Stimulated activated effector memory CD8-positive, alpha-beta T cell treated with anti-CD3 and anti-CD28 coated beads, Interleukin-12 subunit alpha, Interleukin-12 subunit beta, amount 100 ng/mL, for 72 hours (primary cell): Measurements from ENCODE around the gene APOBEC3C.
A peak's percentile ranks its signal among the peaks of the same experiment; 100 is the strongest.
"Not testable (repeated sequence)": the region's sequence is repeated elsewhere in the genome, so short reads cannot be mapped to it uniquely, and the experiment has no call there.

Experiments
- ATAC-seq: fragments of 150-1000 bp; cut with Tn5 transposase; 2 replicates; pipeline ENCODE4 v1.10.0; 2021
- DNase-seq, 2 donors: peaks; one replicate each; pipeline ENCODE4 v3.0.0; 2021 to 2022; ENCODE audit warnings: low spot score in 2 of 2
- H3K27ac Mint-ChIP-seq: one replicate; pipeline ENCODE4 v1.8.0; 2022; ENCODE audit warnings: mild to moderate bottlenecking, mixed read lengths
- H3K36me3 Mint-ChIP-seq: one replicate; pipeline ENCODE4 v1.8.0; 2022; ENCODE audit warnings: mild to moderate bottlenecking, mixed read lengths
- H3K4me1 Mint-ChIP-seq: one replicate; pipeline ENCODE4 v1.8.0; 2022; ENCODE audit warnings: mixed read lengths
- H3K4me3 Mint-ChIP-seq: one replicate; pipeline ENCODE4 v1.8.0; 2022; ENCODE audit warnings: mild to moderate bottlenecking, mixed read lengths
- H3K9me3 Mint-ChIP-seq: one replicate; pipeline ENCODE4 v1.8.0; 2022; ENCODE audit warnings: mixed read lengths

The APOBEC3C gene

DNA sequence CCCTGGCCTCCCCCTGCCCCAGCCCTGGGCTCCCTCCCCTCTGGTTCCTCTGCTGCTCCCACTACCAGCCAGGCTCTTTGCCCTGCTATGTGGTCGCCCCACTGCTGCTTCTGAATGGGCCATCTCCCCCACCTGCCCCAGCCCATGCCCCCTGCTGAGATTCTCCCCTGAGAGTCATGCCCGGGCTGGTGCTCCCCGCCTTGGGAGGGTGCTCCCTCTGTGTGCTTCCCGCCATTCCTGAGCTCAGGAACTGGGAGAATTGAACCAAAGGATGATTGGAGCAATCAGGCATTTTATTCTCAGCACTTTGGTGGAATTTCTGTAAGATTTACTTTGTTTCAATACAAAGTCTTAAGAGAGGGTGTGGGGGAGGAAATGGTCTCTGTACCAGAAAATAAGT is 13.7 kb downstream of the APOBEC3C start:
- H3K9me3 Mint-ChIP-seq, result no peaks in the 10 kb centered on the region
- ATAC-seq (no peak), DNase-seq (no peak)
- peaks cover 91% of the 10 kb centered on the region for H3K36me3 Mint-ChIP-seq
- peaks cover 46% of the 10 kb centered on the region for H3K4me1 Mint-ChIP-seq
- H3K27ac Mint-ChIP-seq, result peak overlapping the region; percentile 68
- H3K4me3 Mint-ChIP-seq, result no peak overlapping the region

DNA sequence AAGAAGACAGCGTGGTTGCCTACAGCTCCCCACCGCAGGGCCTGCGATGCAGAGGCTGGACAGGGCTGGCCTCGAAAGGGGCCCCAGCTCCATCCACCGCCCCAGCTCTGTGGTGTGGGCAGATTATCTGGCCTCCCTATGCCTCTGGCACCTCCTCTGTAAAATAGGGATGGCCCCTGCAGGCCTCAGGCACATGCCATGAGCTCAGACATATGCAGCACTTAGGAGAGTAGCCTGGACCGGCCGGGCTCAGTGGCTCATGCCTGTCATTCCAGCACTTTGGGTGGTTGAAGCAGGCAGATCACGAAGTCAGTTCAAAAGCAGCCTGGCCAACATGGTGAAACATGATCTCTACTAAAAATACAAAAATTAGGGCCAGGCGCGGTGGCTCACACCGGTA is 14.2 kb downstream of the APOBEC3C start:
- peak overlapping the region; percentile 68 for H3K27ac Mint-ChIP-seq
- no peak for ATAC-seq

DNA sequence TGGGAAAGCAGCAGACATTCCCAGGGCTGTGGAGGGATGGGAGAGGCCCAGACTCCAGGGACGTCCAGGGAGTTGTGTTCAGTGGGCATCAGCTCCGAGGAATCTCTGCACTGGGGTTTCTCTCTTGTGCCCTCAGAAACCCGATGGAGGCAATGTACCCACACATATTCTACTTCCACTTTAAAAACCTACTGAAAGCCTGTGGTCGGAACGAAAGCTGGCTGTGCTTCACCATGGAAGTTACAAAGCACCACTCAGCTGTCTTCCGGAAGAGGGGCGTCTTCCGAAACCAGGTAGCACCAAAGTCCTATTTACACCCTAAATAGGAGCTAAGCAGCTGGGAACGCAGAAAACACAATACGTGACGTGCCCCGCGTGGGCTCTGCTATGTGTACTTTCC is 15.2 kb downstream of the APOBEC3C start:
- Mint-ChIP-seq H3K36me3 (peaks cover 91% of the 10 kb centered on the region), H3K4me1 (peaks cover 37% of the 10 kb centered on the region), H3K4me3 (no peak overlapping the region), H3K9me3 (no peaks in the 10 kb centered on the region), H3K27ac (no peak overlapping the region)
- ATAC-seq (no peak), DNase-seq (no peak)

More for the DNA sequence above, 14.2 kb downstream of the APOBEC3C start:
- Mint-ChIP-seq H3K9me3 (no peaks in the 10 kb centered on the region), H3K4me1 (peaks cover 46% of the 10 kb centered on the region), H3K4me3 (no peak overlapping the region), H3K36me3 (peaks cover 91% of the 10 kb centered on the region)
- no peak for DNase-seq

DNA sequence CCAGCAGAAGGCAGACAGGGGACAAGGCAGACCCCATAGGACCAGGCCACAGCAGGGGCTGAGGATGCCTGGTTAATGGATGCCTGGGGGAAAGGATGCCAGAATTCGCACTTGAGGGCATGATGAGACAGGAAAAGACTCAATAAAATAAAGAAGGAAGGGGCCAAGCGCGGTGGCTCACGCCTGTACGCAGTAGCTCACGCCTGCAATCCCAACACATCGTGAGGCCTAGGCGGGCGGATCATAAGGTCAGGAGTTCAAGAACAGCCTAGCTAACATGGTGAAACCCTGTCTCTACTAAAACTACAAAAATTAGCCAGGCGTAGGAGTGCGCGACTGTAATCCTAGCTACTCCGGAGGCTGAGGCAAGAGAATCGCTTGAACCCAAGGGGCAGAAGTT is 16.6 kb downstream of the APOBEC3C start:
- ATAC-seq (no peak), DNase-seq (no peak)
- H3K36me3 Mint-ChIP-seq, result peaks cover 81% of the 10 kb centered on the region
- peaks cover 22% of the 10 kb centered on the region for H3K4me1 Mint-ChIP-seq
- H3K9me3 Mint-ChIP-seq, result no peaks in the 10 kb centered on the region
- H3K27ac Mint-ChIP-seq, result peak overlapping the region; percentile 48
- H3K4me3 Mint-ChIP-seq, result no peak overlapping the region

DNA sequence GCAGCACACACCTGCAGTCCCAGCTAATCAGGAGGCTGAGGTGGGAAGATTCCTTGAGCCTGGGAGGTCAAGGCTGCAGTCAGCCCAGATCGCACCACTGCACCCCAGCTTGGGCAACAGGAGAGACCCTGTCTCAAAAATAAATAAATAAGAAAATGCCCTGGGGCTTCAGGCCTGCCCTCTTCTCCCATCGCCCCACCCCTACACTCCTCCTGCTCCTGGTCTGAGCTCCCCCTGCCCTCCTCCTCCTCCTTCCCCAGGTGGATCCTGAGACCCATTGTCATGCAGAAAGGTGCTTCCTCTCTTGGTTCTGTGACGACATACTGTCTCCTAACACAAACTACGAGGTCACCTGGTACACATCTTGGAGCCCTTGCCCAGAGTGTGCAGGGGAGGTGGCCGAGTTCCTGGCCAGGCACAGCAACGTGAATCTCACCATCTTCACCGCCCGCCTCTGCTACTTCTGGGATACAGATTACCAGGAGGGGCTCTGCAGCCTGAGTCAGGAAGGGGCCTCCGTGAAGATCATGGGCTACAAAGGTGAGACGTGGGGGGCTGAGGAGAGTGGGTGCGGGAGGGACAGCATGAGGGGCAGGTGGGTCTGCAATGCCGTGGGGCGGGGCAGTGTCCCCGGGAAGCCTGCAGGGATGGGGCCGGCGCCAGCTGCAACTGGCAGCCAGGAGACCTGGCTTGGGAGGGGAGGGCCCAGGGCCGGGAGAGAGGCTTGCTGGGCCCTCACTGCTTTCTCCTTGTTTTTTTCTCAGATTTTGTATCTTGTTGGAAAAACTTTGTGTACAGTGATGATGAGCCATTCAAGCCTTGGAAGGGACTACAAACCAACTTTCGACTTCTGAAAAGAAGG is 17.6 kb downstream of the APOBEC3C start:
- Mint-ChIP-seq H3K4me1 (peaks cover 13% of the 10 kb centered on the region), H3K27ac (peak overlapping the region; percentile 48), H3K36me3 (peaks cover 72% of the 10 kb centered on the region)
- H3K9me3 Mint-ChIP-seq, ATAC-seq, H3K4me3 Mint-ChIP-seq, DNase-seq: not testable (repeated sequence)

DNA sequence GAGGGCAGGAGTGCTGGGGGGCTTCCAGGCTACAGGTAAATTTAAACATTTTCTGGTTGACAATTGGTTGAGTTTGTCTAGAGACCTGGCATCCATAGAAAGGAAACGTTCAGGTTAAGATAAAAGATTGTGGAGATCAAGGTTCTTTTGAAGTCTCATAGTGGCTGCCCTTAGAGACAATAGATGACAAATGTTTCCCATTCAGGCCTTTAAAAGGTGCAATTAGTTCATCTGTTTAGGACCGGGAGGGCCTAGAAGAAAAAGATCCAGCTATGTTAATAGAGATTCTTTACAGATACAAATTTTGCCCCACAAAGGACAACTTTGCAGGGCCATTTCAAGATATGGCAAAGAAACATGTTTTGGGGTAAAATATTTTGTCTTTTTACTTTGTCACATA is 23.0 kb downstream of the APOBEC3C start:
- not testable (repeated sequence) for ATAC-seq, H3K9me3 Mint-ChIP-seq, H3K4me3 Mint-ChIP-seq, DNase-seq
- peak overlapping the region; percentile 54 for H3K27ac Mint-ChIP-seq
- H3K4me1 Mint-ChIP-seq, result peaks cover 30% of the 10 kb centered on the region
- peaks cover 50% of the 10 kb centered on the region for H3K36me3 Mint-ChIP-seq

DNA sequence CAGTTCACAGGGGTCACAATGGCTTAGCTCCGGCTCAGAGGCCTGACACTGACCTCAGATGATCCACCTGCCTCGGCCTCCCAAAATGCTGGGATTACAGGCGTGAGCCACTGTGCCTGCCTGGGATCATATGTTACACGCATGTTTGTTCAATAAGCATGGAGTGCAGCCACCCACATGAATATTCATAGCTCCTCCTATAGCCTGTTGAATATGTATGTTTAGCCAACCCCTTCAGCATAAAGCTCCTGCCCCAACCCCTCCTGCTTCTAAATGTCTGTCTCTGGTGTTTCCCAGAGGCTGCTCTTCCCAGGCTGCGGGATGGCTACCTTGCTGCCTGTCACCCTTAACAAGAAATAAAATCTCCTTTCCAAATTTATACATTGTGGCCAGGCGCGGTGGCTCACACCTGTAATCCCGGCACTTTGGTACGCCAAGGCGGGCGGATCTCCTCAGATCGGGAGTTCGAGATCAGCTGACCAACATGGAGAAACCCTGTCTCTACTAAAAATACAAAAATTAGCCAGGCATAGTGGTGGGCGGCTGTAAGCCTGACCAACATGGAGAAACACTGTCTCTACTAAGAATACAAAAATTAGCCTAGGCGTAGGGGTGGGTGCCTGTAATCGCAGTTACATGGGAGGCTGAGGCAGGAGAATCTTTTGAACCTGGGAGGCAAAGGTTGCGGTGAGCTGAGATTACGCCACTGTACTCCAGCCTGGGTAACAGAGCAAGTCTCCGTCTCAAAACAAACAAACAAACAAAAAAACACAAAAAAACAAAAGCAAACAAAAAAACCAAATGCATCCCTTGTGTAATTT is 25.5 kb downstream of the APOBEC3C start:
- H3K4me3 Mint-ChIP-seq, result peak overlapping the region; percentile 85
- no peak for DNase-seq
- peaks cover 50% of the 10 kb centered on the region for H3K36me3 Mint-ChIP-seq
- H3K4me1 Mint-ChIP-seq, result peaks cover 40% of the 10 kb centered on the region
- H3K27ac Mint-ChIP-seq, result peak overlapping the region; percentile 94
- H3K9me3 Mint-ChIP-seq, result no peaks in the 10 kb centered on the region
- no peak for ATAC-seq

DNA sequence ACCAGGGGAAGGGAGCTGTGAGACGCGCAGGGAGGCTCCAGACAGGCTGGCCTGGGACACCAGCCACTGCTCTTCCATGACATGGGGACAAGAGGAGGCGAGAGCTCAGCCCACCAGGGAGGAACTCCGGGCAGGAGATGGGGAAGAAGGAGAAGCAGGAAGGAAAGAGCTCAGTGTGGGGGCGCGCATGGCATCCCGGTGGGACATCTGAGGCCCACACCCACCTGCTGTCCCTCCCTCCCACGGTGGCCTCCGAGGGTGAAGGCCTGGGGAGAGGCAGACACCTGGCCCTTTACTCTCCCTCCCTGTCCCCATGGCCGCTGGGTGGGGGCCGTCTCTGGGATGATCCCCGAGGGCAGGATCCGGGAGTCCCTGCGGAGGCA is 26.1 kb downstream of the APOBEC3C start:
- not testable (repeated sequence) for H3K9me3 Mint-ChIP-seq, DNase-seq, ATAC-seq
- H3K4me1 Mint-ChIP-seq, result peaks cover 45% of the 10 kb centered on the region
- peaks cover 54% of the 10 kb centered on the region for H3K36me3 Mint-ChIP-seq
- H3K4me3 Mint-ChIP-seq, result peak overlapping the region; percentile 85
- peak overlapping the region; percentile 94 for H3K27ac Mint-ChIP-seq

DNA sequence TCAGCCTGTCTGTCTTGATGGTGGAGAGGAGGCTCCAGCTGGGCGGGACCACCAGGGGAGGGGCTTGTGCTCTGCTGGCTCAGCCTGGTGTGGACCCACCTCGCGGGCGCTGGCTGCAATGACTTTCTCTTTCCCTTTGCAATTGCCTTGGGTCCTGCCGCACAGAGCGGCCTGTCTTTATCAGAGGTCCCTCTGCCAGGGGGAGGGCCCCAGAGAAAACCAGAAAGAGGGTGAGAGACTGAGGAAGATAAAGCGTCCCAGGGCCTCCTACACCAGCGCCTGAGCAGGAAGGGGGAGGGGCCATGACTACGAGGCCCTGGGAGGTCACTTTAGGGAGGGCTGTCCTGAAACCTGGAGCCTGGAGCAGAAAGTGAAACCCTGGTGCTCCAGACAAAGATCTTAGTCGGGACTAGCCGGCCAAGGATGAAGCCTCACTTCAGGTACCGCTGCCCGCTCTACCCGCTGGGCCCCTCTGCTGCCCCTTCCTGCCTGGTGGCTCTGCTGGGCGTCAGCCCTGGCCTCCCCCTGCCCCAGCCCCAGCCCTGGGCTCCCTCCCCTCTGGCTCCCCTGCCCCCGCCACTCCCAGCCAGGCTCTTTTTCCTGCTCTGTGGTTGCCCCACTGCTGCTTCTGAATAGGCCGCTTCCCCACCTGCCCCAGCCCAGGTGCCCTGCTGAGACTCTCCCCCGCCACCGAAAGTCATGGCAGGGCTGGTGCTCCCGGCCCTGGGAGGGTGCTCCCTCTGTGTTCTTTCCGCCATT is 26.7 kb downstream of the APOBEC3C start, which contains the start of gene APOBEC3F:
Gene APOBEC3F (plus strand): TSS at position 327 of the 759 bp plus-strand sequence. CDS start 97 bp downstream, at position 424.
- H3K4me3 Mint-ChIP-seq, result peak within 1 kb of the TSS; percentile 85

DNA sequence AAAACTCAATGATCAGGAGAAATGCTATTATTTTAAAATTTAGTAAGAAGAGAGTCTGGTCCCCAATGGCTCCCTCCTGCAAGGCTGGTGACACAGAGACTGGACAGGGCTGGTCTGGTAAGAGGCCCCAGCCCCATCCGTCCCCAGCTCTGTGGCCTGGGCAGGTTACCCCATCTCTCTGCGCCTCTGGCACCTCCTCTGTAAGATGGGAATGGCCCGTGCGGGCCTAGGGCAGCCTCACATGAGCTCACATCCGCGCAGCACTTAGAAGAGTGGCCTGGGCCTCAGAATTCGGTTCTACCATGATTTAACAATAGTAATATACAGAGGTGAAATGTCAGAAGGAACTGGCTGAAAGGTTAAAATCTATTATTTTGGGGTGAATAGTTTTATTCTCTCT is 27.9 kb downstream of the APOBEC3C start:
- Mint-ChIP-seq H3K9me3 (no peaks in the 10 kb centered on the region), H3K4me1 (peaks cover 62% of the 10 kb centered on the region), H3K36me3 (peaks cover 72% of the 10 kb centered on the region), H3K4me3 (peak overlapping the region; percentile 85), H3K27ac (peak overlapping the region; percentile 94)
- no peak for DNase-seq
- no peak for ATAC-seq

More for the DNA sequence above, 26.7 kb downstream of the APOBEC3C start, which contains the start of gene APOBEC3F:
- peak; percentile 95 for ATAC-seq
- peak within 1 kb of the TSS; percentile 94 for H3K27ac Mint-ChIP-seq
- DNase-seq, result peak; percentile 33 to 81
- not testable (repeated sequence) for H3K9me3 Mint-ChIP-seq
- H3K36me3 Mint-ChIP-seq, result peaks cover 60% of the 10 kb centered on the region
- peaks cover 50% of the 10 kb centered on the region for H3K4me1 Mint-ChIP-seq

DNA sequence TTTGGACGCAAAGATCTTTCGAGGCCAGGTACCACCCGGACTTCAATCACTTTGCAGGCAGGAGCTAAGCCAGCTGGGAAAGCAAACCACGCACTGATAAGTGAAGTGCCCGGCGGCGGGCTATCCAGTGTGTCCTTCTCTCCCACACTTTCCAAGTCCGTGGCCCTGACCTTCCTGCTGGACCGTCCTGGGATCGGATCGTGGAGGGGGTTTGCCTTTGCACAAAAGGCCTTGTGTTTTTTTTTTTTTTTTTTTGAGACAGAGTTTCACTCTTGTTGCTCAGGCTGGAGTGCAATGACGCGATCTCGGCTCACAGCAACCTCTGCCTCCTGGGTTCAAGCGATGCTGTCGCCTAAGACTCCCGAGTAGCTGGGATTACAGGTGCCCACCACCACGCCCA is 29.0 kb downstream of the APOBEC3C start:
- H3K27ac Mint-ChIP-seq, H3K9me3 Mint-ChIP-seq, DNase-seq, ATAC-seq, H3K4me3 Mint-ChIP-seq: not testable (repeated sequence)
- peaks cover 80% of the 10 kb centered on the region for H3K36me3 Mint-ChIP-seq
- peaks cover 71% of the 10 kb centered on the region for H3K4me1 Mint-ChIP-seq

DNA sequence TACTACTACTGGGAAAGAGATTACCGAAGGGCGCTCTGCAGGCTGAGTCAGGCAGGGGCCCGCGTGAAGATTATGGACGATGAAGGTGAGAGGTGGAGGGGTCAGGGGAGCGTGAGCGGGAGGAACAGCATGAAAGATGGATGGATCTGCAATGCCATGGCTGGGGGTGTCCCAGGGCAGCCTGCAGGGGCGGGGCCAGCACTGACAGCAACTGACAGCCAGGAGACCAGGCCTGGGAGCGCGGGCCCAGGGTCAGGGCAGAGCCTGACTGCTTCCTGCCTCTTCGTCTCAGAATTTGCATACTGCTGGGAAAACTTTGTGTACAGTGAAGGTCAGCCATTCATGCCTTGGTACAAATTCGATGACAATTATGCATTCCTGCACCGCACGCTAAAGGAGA is 31.1 kb downstream of the APOBEC3C start:
- not testable (repeated sequence) for H3K4me3 Mint-ChIP-seq, ATAC-seq, H3K9me3 Mint-ChIP-seq, DNase-seq
- peak overlapping the region; percentile 82 for H3K27ac Mint-ChIP-seq
- peaks cover 54% of the 10 kb centered on the region for H3K4me1 Mint-ChIP-seq
- peaks cover 73% of the 10 kb centered on the region for H3K36me3 Mint-ChIP-seq

DNA sequence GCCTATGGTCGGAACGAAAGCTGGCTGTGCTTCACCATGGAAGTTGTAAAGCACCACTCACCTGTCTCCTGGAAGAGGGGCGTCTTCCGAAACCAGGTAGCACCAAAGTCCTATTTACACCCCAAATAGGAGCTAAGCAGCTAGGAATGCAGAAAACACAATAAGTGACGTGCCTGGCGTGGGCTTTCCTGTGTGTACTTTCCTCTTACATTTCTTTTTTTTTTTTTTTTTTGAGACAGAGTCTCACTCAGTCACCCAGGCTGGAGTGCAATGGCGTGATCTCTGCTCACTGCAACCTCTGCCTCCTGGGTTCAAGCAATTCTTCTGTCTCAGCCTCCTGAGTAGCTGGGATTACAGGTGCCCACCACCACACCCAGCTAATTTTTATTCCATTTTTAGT is 35.4 kb downstream of the APOBEC3C start:
- DNase-seq, H3K9me3 Mint-ChIP-seq, H3K4me3 Mint-ChIP-seq, ATAC-seq: not testable (repeated sequence)
- Mint-ChIP-seq H3K4me1 (peaks cover 32% of the 10 kb centered on the region), H3K27ac (peak overlapping the region; percentile 29), H3K36me3 (peaks cover 54% of the 10 kb centered on the region)

DNA sequence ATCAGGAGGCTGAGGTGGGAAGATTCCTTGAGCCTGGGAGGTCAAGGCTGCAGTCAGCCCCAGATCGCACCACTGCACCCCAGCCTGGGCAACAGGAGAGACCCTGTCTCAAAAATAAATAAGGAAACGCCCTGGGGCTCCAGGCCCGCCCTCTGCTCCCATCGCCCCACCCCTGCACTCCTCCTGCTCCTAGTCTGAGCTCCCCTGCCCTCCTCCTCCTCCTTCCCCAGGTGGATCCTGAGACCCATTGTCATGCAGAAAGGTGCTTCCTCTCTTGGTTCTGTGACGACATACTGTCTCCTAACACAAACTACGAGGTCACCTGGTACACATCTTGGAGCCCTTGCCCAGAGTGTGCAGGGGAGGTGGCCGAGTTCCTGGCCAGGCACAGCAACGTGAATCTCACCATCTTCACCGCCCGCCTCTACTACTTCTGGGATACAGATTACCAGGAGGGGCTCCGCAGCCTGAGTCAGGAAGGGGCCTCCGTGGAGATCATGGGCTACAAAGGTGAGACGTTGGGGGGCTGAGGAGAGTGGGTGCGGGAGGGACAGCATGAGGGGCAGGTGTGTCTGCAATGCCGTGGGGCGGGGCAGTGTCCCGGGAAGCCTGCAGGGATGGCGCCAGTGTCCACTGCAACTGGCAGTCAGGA is 37.9 kb downstream of the APOBEC3C start:
- not testable (repeated sequence) for DNase-seq, H3K9me3 Mint-ChIP-seq, ATAC-seq, H3K4me3 Mint-ChIP-seq, H3K4me1 Mint-ChIP-seq
- H3K27ac Mint-ChIP-seq, result peak overlapping the region; percentile 80
- peaks cover 29% of the 10 kb centered on the region for H3K36me3 Mint-ChIP-seq
